Anterior cingulate cortex (tissue), 58 donors: ENCODE measurements around the gene FMO2.
A peak's percentile ranks its signal among the peaks of the same experiment; 100 is the strongest.
"Not testable (repeated sequence)": the region's sequence is repeated elsewhere in the genome, so short reads cannot be mapped to it uniquely, and the experiment has no call there.

Source experiments
- DNase-seq, 58 donors: peaks; one replicate each; lab custom pipeline; 2025; lab: John Stamatoyannopoulos, UW

Gene FMO2

GRCh38 chr1:171217658-171218443, 32.8 kb downstream of the FMO2 start:
- no peak for DNase-seq

GRCh38 chr1:171218661-171219060, 33.6 kb downstream of the FMO2 start:
- DNase-seq = no peak

GRCh38 chr1:171219346-171220080, 34.4 kb downstream of the FMO2 start:
- no peak for DNase-seq

GRCh38 chr1:171220081-171220420, 35.0 kb downstream of the FMO2 start:
- DNase-seq = no peak

- peak in 12 of 58 donors; percentile 1 to 51 (median 9) for DNase-seq
Observed at GRCh38 chr1:171220581-171221054, 35.5 kb downstream of the FMO2 start.

GRCh38 chr1:171221665-171222591, 36.8 kb downstream of the FMO2 start:
- DNase-seq = no peak

GRCh38 chr1:171222936-171223335, 37.8 kb downstream of the FMO2 start:
- DNase-seq = no peak

- DNase-seq = not testable (repeated sequence)
Observed at GRCh38 chr1:171224257-171224656, 39.2 kb downstream of the FMO2 start.

GRCh38 chr1:171226747-171227370, 41.8 kb downstream of the FMO2 start:
- DNase-seq = peak in 21 of 58 donors; percentile 1 to 57 (median 14)

- no peak for DNase-seq
Observed at GRCh38 chr1:171231326-171231725, 46.2 kb downstream of the FMO2 start.

- no peak for DNase-seq
Observed at GRCh38 chr1:171233183-171233582, 48.1 kb downstream of the FMO2 start.

- not testable (repeated sequence) for DNase-seq
Observed at GRCh38 chr1:171236231-171236630, 51.1 kb downstream of the FMO2 start.

GRCh38 chr1:171243878-171244277, 58.8 kb downstream of the FMO2 start:
- DNase-seq = no peak

- DNase-seq = peak in 4 of 58 donors; percentile 5 to 27 (median 8)
Observed at GRCh38 chr1:171245458-171246064, 60.5 kb downstream of the FMO2 start.

GRCh38 chr1:171247501-171247900, 62.4 kb downstream of the FMO2 start:
- no peak for DNase-seq

GRCh38 chr1:171248302-171248701, 63.2 kb downstream of the FMO2 start, which contains the start of gene FMO1:
TSS of gene FMO1 (plus strand) at chr1:171248494. CDS start at chr1:171258088, 9,594 bp downstream.
- DNase-seq = no peak

- no peak for DNase-seq
Observed at GRCh38 chr1:171248841-171249240, 63.7 kb downstream of the FMO2 start.

GRCh38 chr1:171250263-171250662, 65.2 kb downstream of the FMO2 start:
- no peak for DNase-seq
